ENCODE results near the gene FOXG1.

Gene FOXG1

DNA sequence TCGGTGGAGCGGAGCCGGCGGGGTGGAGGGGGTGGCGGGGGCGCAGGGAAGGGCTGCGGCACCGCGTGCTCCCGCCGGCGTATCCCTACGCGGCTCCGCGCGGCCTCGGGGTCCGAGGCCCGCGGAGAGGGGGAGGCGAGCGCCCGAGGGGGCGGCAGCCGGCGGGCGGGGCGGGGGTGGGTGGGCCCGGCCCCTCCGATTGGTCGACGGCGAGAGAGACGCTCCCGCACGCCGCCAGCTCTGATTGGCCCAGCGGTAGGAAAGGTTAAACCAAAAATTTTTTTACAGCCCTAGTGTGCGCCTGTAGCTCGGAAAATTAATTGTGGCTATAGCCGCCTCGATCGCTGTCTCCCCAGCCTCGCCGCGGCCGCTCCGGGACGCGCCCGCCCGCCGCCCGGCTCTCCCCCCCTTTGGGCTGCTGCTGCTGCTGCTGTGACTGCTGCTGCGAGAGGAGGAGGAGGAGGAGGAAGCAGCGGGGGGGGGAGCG, at the start of gene FOXG1:
TSS of gene FOXG1 (plus strand) at position 319 of the 487 bp plus-strand sequence. CDS start 493 bp downstream, outside the sequence.
- DNase-seq (ENCODE audit: low read depth, low spot score) = no peak

DNA sequence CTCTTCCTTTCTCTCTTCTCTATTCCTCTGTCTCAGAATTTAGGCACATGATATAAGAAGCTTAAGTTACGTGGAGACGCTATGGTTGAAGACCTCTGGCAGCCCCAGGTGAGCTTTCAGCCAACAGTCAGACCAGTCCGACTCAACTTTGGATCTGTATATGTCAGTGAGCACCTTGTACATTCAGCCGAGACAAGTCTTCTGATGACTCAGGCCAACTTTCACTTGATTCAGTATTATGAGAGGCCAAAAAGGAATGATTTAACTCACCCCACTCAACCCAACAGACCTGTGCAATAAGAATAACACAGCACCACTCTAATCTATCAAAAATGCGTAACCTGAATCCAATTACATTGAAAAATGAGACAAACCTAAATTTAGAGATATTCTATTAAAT, 47.5 kb upstream of the FOXG1 start:
- no peak for DNase-seq (ENCODE audit: low read depth, low spot score)

DNA sequence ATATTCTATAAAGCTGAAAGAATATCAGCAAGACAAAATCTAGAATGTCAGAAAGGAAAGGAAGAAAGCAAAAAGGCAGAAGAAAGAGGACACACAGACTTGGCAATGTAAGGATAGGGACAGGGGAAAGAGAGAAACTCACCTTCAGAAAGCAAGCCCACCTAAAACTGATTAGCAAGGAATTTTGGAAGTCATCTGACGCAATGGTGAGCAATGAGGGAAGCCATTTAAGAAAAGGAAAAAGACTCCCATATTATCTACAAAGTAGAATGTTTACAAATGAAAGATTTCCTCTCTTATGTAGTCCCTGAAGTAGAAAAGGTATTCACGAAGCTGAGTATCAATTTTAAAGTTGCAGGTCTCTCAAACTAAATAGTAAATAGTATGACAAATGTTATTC, 35.2 kb upstream of the FOXG1 start:
- no peak for DNase-seq (ENCODE audit: low read depth, low spot score)

DNA sequence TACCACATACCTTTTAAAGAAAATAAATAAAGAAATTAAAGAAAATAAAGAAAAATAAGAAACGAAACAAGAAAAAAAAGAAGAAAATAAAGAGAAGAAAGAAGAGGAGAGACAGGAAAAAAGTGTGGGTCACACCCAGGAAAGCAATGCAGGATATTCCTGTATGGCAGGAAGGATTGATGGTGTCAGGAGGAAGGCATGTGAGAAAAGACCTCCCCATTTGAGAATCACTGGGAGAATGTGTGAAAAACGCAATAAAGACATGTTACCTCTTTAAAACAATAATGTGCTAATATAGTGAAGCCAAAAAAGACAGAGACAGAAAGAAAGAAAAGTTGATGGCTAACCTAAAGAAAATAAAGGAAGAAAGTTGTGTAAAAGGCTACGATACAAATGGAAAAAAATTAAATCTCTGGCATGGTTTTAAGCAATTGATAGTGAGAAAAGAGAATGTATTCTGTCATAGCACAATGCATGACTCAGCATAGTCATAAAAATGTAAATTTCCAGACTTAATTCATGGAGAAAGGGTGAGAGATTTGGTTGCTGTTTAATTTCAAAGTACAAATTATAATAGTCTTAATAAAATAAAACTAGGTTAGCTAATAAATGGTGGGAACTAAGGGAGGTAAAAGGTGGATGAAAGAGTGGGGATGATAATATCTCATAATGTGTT, 24.3 kb upstream of the FOXG1 start:
- no peak for DNase-seq (ENCODE audit: low read depth, low spot score)

DNA sequence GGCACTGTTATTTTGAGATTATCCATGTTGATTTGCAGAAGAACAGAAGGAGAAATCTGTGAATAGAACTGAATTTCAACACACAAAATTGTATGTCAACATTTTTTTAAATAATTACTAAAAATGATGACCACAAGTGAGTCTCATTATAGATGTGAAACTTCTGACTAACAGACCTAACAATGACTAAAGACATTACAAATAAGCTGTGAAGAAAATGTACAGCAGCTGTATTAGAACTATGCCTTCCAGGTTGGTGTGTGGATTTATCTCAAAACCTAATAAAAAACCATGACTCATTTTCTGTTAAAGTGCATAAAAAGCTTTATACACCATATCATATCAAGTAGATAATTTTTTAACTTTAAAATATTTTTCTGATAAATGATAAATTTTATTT, 22.5 kb upstream of the FOXG1 start:
- no peak for DNase-seq (ENCODE audit: low read depth, low spot score)

DNA sequence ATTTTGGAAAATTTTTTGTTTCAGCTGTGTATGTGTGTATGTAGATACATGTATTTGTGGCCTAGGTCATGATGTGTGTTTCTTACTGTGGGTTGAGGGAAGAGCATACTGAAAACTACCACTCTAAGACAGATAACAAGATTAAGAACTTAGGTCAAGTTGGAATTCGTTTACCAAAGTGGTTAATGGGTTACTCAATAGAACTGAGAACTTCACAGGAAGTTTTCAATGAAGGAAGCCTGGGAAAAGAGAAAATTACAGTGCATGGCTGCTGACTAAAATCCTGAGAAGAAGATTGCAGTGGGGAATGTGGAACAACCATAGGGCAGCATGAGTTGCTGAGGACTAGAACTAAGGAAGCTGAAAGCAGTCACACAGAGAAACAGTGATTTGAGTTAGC, 21.4 kb upstream of the FOXG1 start:
- DNase-seq (ENCODE audit: low read depth, low spot score) = no peak

DNA sequence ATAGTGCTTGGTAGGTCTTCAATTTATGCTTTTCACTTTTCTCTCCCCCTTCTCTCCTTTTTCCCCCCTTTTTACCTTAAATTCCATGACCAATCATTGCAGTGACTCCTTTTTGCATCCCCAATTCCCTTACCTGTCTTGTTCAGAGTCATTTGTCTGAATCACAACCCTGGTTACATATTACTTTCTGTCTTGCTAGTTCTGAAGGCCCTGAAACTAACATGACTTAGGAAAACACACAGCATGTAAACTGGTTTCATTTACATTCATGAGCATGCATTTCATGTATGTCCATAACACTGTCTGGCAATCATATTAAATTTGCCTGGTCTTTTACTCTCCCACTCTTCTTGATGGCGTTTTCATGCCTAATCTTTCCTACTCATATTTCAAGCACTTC, 20.3 kb upstream of the FOXG1 start:
- no peak for DNase-seq (ENCODE audit: low read depth, low spot score)

DNA sequence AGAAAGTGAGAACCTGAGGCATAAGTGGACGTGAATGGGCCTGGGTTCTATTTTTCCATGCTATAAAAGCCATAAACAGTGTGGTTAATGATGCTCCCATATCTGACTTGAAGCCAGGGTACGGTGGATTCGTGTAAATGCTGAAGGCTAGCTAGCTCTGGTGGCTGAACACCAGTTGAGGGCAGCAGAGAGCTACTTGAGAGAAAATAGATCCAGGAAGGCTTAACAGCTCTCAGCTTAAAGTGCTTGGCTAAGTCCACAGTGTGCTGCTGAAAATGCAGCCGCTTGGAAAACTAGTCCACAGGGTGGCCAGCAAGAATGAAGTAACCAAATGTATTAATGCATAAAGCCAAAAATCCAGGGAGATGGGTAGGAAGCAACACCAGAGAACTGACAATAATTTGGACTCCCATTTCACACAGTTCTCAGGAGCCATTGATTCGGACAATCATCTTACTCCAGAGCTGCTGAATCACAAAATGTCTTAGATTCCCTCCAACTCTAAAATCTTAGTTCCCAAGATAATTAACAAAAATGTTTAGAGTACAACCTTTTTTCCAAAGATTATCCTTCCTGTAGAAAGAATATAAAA, 15.0 kb upstream of the FOXG1 start:
- DNase-seq (ENCODE audit: low read depth, low spot score) = no peak

DNA sequence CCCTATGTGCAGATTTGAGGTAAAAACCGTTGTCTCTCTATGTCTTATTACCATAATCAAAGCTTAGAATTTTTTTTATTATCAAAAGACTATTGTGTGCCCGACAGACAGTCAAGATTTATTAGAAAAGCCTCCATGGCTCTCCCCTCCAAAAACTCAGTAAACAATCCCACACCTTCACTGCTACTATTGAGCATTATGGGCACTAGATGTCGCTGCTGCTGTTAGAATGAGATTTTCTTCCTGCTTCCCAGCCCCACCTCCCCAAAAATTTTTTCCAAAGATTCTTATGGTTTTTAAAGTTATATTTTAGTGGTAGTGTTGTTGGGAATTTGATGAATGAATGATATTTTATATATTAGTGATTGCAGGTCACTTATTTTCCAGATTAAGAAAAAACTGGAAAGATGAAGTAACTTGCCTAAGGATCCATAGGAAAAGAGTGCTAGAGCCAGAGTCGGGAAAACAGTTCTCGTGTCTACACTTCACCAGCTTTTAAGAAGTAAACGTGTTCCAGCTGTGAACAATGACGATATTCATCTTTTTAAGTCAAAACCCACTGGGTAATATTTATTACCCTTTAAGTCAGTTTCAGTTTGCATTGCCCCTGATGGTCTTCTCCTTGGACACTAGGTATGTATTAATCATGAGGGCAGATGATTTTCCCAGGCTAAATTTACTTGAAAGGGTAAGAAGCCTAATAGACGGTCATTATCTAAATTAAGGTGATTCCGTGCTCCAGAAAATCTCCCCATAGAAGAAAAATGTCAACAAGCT, 12.2 kb upstream of the FOXG1 start:
- DNase-seq (ENCODE audit: low read depth, low spot score) = no peak

DNA sequence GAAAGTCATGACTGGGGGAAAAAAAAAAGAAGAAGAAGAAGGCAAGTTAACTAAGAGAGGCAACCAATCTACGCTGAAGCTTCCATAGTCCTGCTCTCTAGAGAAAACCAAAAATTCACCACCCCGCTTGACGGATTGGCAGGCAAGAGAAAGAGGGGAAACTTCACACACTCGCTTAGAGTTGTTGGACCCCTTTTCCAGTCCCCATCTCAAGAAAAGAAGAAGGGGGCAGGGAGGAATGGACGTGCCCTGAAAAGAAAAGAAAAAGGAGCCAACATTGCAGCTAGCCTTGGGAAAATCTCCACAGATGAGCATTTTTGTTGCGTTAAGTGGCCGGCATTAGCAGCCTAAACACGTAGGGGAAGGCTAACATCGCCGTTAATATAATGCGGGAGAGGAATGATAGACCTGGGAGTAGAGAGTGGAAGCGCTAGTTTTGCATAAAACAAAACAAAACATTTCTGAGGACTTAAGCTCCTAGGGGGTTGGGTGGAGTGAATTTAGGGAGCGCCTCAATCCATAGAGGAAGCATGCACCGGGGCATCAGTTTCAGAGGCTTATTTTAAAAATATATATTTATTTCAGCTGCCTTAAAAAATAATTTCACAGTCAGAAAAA, 11.3 kb upstream of the FOXG1 start:
- no peak for DNase-seq (ENCODE audit: low read depth, low spot score)

DNA sequence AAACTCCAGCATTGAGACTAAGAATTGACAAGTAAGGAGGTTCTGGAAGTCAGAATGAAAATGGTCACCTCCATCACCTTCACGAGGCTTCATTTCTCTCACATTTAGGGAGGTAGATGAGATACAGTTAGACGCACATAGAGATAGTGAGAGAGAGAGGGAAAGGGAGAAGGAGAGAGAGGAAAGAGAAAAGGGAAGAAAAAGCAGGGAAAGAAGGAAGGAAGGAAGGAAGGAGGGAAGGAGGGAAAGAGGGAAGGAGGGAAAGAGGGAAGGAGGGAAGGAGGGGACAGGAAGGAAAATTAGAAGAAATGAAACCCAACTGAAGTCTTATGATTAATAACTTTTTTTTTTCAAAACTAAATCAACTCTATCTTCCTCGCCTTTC, 10.7 kb upstream of the FOXG1 start:
- no peak for DNase-seq (ENCODE audit: low read depth, low spot score)

DNA sequence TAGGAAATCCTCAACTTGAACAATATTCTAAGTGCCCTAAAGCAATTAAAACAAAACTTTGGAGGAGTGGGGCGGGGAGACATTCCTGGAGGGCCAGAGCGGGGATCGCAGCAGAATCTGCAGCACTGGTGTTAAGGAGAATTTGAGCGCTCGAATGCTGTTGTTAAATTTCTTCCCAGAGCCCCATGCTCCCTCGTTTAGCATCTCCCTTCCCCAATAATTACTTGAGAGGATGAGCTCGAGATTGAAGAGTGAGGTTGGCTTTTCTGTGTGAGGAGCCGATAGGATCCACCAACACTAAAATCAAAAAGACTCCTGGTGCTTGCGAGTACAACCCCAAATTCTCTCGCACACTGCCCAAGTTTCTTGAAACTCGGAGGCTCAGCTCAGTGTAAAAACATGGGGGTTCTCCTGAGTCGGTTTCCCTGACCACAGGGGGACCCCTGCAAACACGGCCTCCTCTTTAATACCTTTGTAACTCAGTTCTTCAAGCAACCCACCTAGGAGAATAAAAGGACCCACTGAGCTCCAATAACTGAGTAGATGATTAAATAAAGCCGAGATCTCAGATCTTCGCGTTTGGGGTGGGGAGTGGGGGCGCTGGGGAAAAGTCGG, 10.2 kb upstream of the FOXG1 start:
- no peak for DNase-seq (ENCODE audit: low read depth, low spot score)

DNA sequence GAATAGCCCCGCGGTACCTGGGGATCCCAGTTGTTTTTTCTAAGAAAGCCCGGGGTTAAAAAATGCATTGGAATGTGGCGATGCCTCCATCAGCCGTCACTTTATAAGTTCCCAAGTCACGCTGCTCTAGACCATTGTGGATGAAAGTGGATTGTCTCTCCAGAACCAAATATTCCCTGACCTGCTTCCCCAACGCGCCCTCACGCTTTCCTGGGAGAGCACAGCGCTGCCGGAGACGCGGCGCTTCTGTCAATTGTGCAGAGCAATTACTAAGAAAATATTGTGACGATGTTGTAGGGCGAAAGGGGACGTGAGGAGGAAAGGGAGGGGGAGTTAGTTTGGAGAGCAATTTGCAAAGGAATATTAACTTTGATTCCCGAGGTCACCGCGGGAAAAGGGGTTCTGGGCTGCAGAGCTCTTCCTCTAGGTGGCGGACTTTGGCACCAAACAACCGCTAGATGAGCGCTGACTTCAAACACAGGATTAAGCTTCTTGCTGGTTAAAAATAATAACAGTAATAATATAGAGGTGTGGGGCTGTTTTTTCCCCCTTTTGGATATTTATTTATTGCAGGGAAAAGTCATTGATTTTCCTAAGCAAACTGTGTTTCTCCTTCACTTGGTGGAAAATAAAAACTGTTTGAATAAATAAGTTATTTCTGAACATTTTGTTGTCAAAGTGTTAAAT, 9.6 kb upstream of the FOXG1 start:
- DNase-seq (ENCODE audit: low read depth, low spot score) = no peak

DNA sequence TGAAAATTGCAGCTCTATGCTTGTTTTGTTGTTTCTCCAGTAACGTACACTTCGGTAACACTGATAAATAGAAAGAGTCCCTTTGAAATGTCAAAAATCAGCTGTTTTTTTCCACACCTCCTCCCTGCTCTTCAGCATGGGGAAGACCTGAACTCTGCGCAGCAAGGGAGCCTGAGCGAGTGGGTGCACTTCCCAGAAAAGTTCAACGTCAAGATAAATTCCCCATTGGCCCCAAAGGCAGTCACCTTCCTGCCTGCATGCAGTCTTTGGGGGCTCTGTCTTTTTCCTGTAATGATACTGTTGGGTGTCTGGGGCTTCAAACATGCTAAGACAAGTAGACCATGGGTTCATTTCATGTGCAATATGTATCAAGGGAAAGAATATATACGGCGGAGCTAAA, 8.8 kb upstream of the FOXG1 start:
- DNase-seq (ENCODE audit: low read depth, low spot score) = no peak

DNA sequence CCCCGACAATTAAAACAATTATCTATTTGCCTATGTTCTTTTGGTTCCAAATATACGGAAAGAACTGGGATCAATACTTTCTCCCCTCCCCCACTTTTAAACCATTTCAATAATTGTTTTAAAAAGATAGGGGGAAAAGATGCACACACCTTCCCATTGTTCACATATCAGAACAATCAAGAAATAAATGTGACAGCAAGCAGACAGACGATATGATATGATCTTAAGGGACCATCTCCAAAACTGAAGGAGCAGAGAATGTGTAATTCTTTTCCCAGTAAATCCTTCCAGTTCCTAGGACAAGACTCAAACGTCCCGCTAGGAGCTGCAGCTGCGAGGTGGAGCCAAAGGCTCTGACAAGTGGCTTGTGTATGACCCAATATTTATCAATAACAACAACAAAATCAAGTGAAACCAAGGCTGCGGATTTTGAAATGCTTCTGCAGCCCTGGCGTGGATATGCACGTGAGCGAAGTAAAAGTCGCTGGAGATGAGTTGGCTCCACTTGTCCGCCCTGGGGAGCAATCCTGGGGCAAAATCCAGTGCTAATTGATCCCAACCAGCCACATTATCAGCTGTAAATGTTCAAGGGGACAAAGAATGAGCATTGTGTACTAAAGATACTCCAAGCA, 8.2 kb upstream of the FOXG1 start:
- DNase-seq (ENCODE audit: low read depth, low spot score) = no peak

DNA sequence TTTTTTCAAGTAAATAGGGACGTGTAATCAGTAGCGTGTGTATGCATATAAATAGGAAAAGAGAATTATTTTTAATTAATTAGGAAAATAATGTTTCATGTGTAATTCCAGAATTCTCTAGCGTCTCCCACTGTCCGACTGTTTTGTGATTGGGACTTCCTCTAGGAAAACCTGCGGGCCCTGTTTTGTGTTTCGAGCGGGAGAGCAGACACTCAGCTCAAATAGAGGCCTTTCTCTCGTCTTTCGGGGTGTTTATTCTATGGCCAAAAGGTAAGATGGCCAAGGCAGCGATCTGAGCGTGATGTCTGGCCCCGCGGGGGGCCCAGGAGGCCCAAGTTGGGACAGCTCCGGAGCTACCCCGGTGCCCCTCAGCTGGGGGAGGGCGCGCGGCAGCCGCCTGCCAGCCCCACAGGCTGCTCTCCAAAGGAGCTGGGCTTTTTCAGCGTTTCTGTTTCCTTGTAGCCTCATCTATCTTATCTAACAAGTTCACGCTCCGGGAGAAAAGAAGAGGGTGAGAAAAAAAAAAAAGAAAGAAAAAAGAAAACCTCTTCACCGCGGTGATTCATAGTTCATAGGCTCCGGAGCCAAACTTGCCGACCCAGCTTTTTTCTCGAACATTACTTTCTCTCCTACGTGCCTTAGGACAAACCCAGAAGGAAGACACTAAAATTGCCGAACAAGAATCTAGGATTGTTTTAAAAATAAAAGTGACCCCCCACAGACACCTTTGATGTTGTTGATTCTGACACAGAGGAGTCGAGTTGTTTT, 7.5 kb upstream of the FOXG1 start:
- DNase-seq (ENCODE audit: low read depth, low spot score) = no peak

DNA sequence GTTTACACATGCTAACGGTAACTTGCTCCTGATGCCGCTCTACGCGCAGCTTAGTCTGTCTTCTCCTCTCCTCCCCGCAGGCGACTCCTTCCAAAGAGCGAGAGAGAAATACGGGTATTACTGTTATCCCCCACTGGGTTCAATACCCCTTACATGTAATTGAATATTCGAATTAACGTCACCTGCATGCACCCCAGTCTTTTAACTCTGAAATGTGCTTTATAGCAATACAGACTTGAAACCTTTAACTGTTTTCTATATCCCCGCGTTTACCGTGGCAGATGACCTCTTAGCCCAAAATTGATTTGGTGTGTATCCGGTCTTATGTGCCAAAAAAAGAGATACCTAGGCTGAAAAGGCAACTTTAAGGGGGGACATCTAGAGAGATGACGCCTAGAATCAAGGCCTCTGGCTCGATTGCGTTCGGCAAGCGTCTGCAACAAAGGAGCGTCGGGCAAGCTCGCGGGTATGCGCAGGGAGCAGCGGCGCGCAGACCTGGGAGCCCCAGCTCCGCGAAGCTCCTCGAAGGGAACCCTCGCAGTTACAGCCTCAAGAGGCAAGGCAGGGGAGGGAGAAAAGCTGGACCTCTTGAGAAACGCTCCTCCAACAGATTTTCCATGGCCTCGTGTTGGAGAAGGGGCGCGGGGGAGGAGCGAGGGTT, 6.8 kb upstream of the FOXG1 start:
- no peak for DNase-seq (ENCODE audit: low read depth, low spot score)

DNA sequence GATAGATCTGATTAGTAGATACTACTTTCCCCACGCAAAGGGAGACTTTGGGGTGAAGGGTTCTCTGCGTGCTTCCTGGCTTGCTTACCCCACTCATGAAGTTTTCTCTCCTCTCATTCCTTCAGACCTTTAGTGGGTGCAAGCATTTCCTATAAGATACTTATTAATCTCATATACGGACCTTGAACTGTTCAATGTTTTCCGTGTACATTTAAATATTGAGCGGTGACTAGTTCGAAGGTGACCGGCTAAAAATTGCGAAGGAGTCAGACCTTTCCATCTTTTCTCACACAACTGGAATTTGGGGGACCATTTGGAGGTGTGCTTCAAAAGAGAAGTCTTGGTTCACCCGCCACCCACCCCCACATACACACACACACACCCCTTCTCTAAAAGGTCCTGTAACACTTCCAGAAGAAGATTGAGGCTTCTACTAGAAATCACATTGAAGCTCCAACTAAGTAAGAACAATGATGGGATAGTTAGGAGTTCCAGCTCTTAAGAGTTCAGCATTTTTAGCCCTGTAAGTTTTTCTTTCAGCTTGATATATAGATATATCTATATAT, 6.1 kb upstream of the FOXG1 start:
- no peak for DNase-seq (ENCODE audit: low read depth, low spot score)

Measured in activated CD4-positive, CD25-positive, alpha-beta regulatory T cell treated with anti-CD3 and anti-CD28 coated beads, Interleukin-2, amount 50 U/mL, for 16 hours (primary cell).